Gastrocnemius medialis (tissue), 4 donors: Measurements from ENCODE around the gene ACTL7A. TPM values are rescaled to one million over a fixed set of nuclear protein-coding genes. Genes with fewer than 3 reads are reported as not detected.
"Not testable (repeated sequence)": the region's sequence is repeated elsewhere in the genome, so short reads cannot be mapped to it uniquely, and the experiment has no call there.

ENCODE experiments used
- ATAC-seq, 2 donors: fragments of 150-250 bp; one replicate each; pipeline ENCODE4 v1.9.1; 2016
- DNase-seq, 2 donors: peaks; one replicate each; pipeline ENCODE4 v3.0.0-alpha.2; 2019
- H3K27ac ChIP-seq, 4 donors: fragments of 200-600 bp; sonication (generic); 1 replicate in 1 of 4; 2 replicates in 3 of 4; pipeline ENCODE4 v1.5.1; 2016 to 2018; ENCODE audit warnings: mild to moderate bottlenecking in 2 of 4, moderate library complexity in 1 of 4
- H3K27me3 ChIP-seq, 3 donors: fragments of 200-600 bp; sonication (generic) in 2 of 3; 1 replicate in 1 of 3; 2 replicates in 2 of 3; pipeline versions ENCODE4 v1.5.1 to v1.6.0; 2016 to 2019; ENCODE audit warnings: mild to moderate bottlenecking in 1 of 3, moderate library complexity in 1 of 3
- H3K36me3 ChIP-seq, 2 donors: fragments of 200-600 bp; sonication (generic) in 1 of 2; one replicate each; pipeline ENCODE4 v1.5.1; 2017 to 2018
- H3K4me1 ChIP-seq, 2 donors: fragments of 200-600 bp; sonication (generic) in 1 of 2; one replicate each; pipeline ENCODE4 v1.5.1; 2016 to 2017; ENCODE audit warnings: mild to moderate bottlenecking in 2 of 2
- H3K4me3 ChIP-seq, 4 donors: fragments of 200-600 bp; sonication (generic) in 3 of 4; 1 replicate in 1 of 4; 2 replicates in 3 of 4; pipeline ENCODE4 v1.5.1; 2016 to 2019; ENCODE audit warnings: mild to moderate bottlenecking in 2 of 4
- H3K9me3 ChIP-seq, 3 donors: fragments of 200-600 bp; sonication (generic) in 2 of 3; 1 replicate in 1 of 3; 2 replicates in 2 of 3; pipeline ENCODE4 v1.5.1; 2016 to 2019
- POLR2A ChIP-seq, 2 donors: fragments of 450-650 bp; IDR thresholded peaks; one replicate each; pipeline ENCODE4 v1.6.1; 2017; ENCODE audit warnings: antibody characterized with exemption in 2 of 2, mild to moderate bottlenecking in 2 of 2, moderate library complexity in 2 of 2
- in situ Hi-C, 4 donors: fragments of 200-750 bp; cut with MboI; loops; one replicate each; pipeline versions ENCODE4 v1.15.0 to v1.8.0; 2017; ENCODE audit warnings: low sequenced_read_pairs in 4 of 4
- intact Hi-C: fragments of 100-400 bp; cut with DNase I; formaldehyde crosslinking; loops from one replicate; pipeline ENCODE4 v1.15.1; 2023; ENCODE audit warnings: low total_unique reads
- total RNA-seq, 4 donors: library from RNA; depleted of rRNA; stranded (reverse); fragments of >200 nt; gene quantifications; one replicate each; pipeline versions ENCODE4 v1.1.0 to v1.2.3, GENCODE V29; 2016
- TF ChIP-seq, protein P1 (sequence below), 5 experiments: fragments of 450-650 bp in 3 of 5; fragments of 200-600 bp in 2 of 5; sonication (generic) in 2 of 5; IDR thresholded peaks in 4 of 5; conservative IDR thresholded peaks in 1 of 5; 1 replicate in 4 of 5; 2 replicates in 1 of 5; pipeline ENCODE4 v1.5.1; 2016 to 2019; ENCODE audit warnings: antibody characterized with exemption in 5 of 5, mild to moderate bottlenecking in 3 of 5, moderate library complexity in 3 of 5

The ACTL7A gene
- total RNA-seq, 4 donors from 2014 or later: not detected

DNA sequence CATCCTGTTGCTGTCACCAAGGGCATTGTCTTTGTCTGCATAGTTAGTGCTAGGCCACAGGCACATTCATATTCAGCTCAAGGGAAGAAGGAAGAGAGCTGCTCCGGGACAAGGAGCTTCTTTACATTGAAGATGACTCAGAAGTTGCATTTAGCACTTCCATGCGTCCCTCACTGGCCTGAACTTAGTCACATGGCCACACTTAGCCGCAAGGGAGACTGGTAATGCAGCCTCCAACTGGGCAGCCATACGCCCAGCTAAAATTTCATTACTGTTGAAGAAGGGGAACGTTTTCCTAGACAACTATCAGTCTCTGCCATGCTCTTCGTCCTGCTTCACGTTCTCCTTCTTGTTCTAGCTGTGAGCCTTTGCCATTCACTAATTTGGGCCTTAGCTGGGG, 26.2 kb upstream of the ACTL7A start:
- DNase-seq: no peak
- no peaks in the 10 kb centered on the region for H3K9me3 ChIP-seq
- intact Hi-C loops: no loop called here
- H3K4me3 ChIP-seq: no peak overlapping the region
- no peaks in the 10 kb centered on the region for H3K27me3 ChIP-seq
- no peaks in the 10 kb centered on the region for H3K36me3 ChIP-seq
- ATAC-seq: no peak
- no peaks in the 10 kb centered on the region for H3K4me1 ChIP-seq
- in situ Hi-C loops: no loop called here
- no peak overlapping the region for H3K27ac ChIP-seq
- TF ChIP-seq POLR2A (IDR thresholded peaks at IDR 0.05): no peak
- TF ChIP-seq, protein P1, sequence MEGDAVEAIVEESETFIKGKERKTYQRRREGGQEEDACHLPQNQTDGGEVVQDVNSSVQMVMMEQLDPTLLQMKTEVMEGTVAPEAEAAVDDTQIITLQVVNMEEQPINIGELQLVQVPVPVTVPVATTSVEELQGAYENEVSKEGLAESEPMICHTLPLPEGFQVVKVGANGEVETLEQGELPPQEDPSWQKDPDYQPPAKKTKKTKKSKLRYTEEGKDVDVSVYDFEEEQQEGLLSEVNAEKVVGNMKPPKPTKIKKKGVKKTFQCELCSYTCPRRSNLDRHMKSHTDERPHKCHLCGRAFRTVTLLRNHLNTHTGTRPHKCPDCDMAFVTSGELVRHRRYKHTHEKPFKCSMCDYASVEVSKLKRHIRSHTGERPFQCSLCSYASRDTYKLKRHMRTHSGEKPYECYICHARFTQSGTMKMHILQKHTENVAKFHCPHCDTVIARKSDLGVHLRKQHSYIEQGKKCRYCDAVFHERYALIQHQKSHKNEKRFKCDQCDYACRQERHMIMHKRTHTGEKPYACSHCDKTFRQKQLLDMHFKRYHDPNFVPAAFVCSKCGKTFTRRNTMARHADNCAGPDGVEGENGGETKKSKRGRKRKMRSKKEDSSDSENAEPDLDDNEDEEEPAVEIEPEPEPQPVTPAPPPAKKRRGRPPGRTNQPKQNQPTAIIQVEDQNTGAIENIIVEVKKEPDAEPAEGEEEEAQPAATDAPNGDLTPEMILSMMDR (IDR thresholded peaks at IDR 0.05 in 4 of 5, conservative IDR thresholded peaks at IDR 0.05 in 1 of 5): no peak

DNA sequence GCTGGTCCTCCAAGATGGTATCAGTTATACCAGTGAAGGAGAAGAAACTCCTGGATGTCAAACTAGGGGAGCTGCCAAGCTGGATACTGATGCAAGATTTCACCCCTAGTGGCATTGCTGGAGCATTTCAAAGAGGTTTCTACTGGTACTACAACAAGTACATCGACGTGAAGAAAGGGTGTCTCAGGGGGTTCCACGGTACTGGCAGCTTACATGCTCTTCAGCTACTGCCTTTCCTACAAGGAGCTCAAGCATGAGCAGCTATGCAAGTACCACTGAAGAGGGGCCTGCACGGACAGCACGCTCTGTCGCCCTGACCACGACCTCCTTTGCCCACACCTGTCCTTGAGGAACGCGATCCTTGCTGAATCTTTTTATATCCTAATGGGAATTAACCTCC, 25.7 kb upstream of the ACTL7A start:
- Histone ChIP-seq H3K36me3 (no peaks in the 10 kb centered on the region), H3K9me3 (no peaks in the 10 kb centered on the region), H3K4me1 (no peaks in the 10 kb centered on the region), H3K4me3 (no peak overlapping the region), H3K27me3 (no peaks in the 10 kb centered on the region), H3K27ac (no peak overlapping the region)
- TF ChIP-seq, protein P1 (IDR thresholded peaks at IDR 0.05 in 4 of 5, conservative IDR thresholded peaks at IDR 0.05 in 1 of 5): no peak
- TF ChIP-seq POLR2A (IDR thresholded peaks at IDR 0.05): no peak
- DNase-seq: no peak
- intact Hi-C loops: no loop called here
- in situ Hi-C loops: no loop called here
- ATAC-seq: no peak

DNA sequence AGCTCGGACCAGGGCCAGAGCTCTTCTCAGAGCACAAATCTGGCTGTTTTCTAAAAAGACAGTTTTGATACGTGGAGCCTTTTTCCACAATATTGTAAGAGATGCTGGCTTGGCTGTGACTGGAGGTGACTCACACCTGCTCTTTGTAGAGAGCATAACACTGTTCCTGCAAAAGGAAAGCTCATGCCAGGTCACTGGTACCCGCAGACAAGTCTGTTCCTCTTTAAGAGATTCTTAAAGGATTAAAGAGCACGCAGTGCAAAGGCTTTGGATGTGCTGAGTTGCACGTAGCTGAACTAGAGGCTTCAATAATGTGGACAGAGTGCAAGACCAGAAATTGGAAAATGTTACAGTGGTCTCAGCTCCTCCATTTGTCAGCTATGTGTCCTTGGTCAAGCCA, 25.3 kb upstream of the ACTL7A start:
- H3K4me3 ChIP-seq: no peak overlapping the region
- H3K9me3 ChIP-seq: no peaks in the 10 kb centered on the region
- intact Hi-C loops (no loop called here), in situ Hi-C loops (no loop called here)
- no peaks in the 10 kb centered on the region for H3K36me3 ChIP-seq
- H3K4me1 ChIP-seq: no peaks in the 10 kb centered on the region
- H3K27ac ChIP-seq: no peak overlapping the region
- ATAC-seq (no peak), DNase-seq (no peak)
- H3K27me3 ChIP-seq: no peaks in the 10 kb centered on the region
- TF ChIP-seq, protein P1 (IDR thresholded peaks at IDR 0.05 in 4 of 5, conservative IDR thresholded peaks at IDR 0.05 in 1 of 5): no peak
- TF ChIP-seq POLR2A (IDR thresholded peaks at IDR 0.05): no peak

DNA sequence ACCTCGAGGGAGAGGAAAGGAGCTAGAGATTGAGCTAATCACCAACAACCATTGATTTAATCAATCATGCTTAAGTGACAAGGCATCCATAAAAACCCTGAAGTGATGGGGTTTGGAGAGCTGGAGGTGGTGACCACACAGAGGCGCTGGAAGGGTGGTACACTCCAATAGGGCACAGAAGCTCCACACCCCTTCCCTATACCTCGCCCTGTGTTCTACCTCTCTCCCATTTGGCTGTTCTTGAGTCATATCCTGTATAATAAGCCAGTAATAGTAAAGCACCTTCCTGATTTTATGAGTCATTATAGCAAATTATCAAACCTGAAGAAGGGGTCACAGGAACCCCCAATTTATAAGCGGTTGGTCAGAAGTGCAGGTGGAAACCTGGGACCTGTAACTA, 24.5 kb upstream of the ACTL7A start:
- DNase-seq (no peak), ATAC-seq (no peak)
- no peaks in the 10 kb centered on the region for H3K27me3 ChIP-seq
- TF ChIP-seq, protein P1 (IDR thresholded peaks at IDR 0.05 in 4 of 5, conservative IDR thresholded peaks at IDR 0.05 in 1 of 5): no peak
- no peak for TF ChIP-seq POLR2A (IDR thresholded peaks at IDR 0.05)
- H3K4me3 ChIP-seq: no peak overlapping the region
- no peaks in the 10 kb centered on the region for H3K9me3 ChIP-seq
- intact Hi-C loops (no loop called here), in situ Hi-C loops (no loop called here)
- H3K36me3 ChIP-seq: no peaks in the 10 kb centered on the region
- no peak overlapping the region for H3K27ac ChIP-seq
- no peaks in the 10 kb centered on the region for H3K4me1 ChIP-seq

DNA sequence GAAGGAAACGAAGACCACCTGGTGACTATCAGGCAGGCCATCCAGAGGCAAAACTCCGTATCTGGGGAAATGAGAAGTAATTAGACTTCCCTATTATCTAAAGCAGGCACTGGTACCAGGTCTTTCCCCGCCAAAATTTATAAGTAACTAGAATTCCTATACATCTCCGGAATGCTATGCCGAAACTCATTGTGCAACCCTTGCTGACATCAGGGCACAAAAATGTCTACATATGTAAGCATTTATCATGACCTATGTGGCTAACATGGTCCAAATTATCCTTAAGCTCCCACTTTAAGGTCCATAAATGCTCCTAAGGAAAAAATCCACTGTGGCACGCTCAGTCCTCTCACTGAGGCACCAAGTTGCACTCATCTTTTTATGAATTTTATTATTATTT, 24.0 kb upstream of the ACTL7A start:
- TF ChIP-seq, protein P1 (IDR thresholded peaks at IDR 0.05 in 4 of 5, conservative IDR thresholded peaks at IDR 0.05 in 1 of 5): no peak
- TF ChIP-seq POLR2A (IDR thresholded peaks at IDR 0.05): no peak
- H3K27me3 ChIP-seq: no peaks in the 10 kb centered on the region
- DNase-seq (no peak), ATAC-seq (no peak)
- no peak overlapping the region for H3K4me3 ChIP-seq
- in situ Hi-C loops: no loop called here
- no peaks in the 10 kb centered on the region for H3K4me1 ChIP-seq
- intact Hi-C loops: no loop called here
- no peak overlapping the region for H3K27ac ChIP-seq
- H3K36me3 ChIP-seq: no peaks in the 10 kb centered on the region
- H3K9me3 ChIP-seq: no peaks in the 10 kb centered on the region

DNA sequence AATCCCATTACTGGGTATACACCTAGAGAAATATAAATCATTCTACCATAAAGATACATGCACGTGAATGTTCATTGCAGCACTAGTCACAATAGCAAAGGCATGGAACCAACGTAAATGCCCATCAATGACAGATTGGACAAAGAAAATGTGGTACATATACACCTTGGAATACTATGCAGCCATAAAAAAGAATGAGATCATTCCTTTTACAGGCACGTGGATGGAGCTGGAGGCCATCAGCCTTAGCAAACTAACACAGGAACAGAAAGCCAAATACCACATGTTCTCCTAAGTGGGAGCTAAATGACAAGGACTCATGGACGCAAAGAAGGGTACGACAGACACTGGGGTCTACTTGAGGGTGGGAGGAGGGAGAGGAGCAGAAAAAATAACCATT, 22.5 kb upstream of the ACTL7A start:
- H3K9me3 ChIP-seq, H3K27me3 ChIP-seq, DNase-seq, ATAC-seq, H3K4me3 ChIP-seq, H3K36me3 ChIP-seq, in situ Hi-C loops, intact Hi-C loops, H3K27ac ChIP-seq, H3K4me1 ChIP-seq: not testable (repeated sequence)
